Limb (tissue), 2 donors: ENCODE results near the gene ZYX.

ENCODE experiments used
- DNase-seq, 2 donors: peaks; one replicate each; pipeline ENCODE4 v3.0.0-alpha.2; 2016; ENCODE audit errors: extremely low spot score in 2 of 2

ZYX gene

GRCh38 chr7:143380646-143381426 is at the start of gene ZYX:
Gene ZYX, plus strand, starts transcription at chr7:143381345. Its CDS starts 227 bp downstream, at chr7:143381572.
- DNase-seq: peak; percentile 96 to 97

- DNase-seq: no peak
Measured at GRCh38 chr7:143334244-143334643, 46.9 kb upstream of the ZYX start.

DNA sequence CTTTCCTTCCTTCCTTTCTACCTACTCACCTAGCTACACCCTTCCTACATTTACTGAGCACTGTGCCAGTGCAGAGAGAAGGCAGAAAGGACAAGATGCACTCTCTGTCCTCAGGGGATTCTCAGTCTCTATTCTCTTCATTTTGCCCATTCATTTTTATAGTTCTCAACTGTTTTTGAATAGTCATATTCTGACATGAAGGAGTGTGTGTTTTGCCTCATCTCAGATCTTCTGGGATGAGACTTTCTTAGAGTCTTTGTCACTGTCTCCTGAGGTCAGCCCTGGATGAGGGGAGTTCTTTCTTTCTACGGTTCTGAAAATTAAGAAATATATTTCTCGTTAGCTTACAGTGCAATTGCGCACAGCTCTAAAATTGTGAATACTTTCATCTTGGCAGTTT is 43.9 kb upstream of the ZYX start:
- DNase-seq: no peak

GRCh38 chr7:143341842-143342241 is 39.3 kb upstream of the ZYX start:
- no peak for DNase-seq

DNA sequence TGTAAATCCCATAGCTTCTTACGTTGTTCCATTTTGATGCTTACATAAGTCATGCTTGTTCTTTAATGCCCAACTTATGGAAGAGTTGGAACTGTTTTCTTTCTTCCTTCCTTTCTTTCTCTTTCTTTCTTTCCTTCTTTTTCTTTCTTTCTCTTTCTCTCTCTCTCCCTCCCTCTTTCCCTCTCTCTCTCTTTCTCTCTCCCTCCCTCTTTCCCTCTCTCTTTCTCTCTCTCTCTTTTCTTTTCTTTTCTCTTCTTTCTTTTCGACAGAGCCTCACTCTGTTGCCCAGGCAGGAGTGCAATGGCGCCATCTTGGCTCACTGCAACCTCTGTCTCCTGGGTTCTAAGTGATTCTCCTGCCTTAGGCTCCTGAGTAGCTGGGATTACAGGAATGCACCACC is 37.5 kb upstream of the ZYX start:
- no peak for DNase-seq

- peak; percentile 8 to 67 for DNase-seq
Measured at GRCh38 chr7:143345428-143345900, 35.7 kb upstream of the ZYX start.

GRCh38 chr7:143346018-143346417 is 35.1 kb upstream of the ZYX start:
- no peak for DNase-seq

GRCh38 chr7:143347950-143348349 is 33.2 kb upstream of the ZYX start:
- no peak for DNase-seq

DNA sequence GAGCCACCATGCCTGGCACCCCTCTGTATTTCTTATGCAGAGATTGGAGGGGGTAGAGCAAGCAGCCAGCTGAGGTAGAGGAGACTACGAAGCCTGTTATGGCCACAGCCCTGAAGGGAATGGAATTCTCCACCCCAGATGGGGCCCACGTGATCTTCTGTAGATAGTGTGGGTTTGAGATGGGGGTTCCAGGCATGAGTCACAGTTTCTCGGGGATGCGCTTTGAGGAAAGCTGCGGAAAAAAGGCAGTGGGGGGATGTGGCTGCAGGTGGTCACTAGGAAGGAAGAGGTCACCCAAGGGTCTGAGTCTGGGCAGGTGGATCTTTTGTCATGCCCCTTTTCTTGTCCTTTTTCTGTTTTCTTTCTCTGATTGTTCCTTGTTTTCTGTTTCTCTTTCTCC is 30.1 kb upstream of the ZYX start:
- DNase-seq: no peak

DNA sequence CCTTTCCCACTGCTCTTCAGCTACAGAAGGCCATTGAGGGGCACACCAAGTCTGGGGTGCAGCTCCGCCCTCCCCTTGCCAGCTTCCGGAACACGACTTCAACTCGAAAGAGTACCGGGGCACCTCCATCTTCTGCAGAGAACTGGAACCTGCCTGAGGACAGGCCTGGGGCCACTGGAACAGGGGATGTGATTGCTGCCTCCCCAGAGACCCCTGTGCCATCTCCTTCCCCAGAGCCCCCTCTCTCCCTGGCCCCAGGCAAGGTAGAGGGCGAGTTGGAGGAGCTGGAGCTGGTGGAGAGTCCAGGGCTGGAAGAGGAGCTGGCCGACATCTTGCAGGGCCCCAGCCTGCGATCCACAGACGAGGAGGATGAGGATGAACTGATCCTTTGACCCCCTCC is 29.6 kb upstream of the ZYX start:
- no peak for DNase-seq

GRCh38 chr7:143352531-143353002 is 28.6 kb upstream of the ZYX start:
- no peak for DNase-seq

DNA sequence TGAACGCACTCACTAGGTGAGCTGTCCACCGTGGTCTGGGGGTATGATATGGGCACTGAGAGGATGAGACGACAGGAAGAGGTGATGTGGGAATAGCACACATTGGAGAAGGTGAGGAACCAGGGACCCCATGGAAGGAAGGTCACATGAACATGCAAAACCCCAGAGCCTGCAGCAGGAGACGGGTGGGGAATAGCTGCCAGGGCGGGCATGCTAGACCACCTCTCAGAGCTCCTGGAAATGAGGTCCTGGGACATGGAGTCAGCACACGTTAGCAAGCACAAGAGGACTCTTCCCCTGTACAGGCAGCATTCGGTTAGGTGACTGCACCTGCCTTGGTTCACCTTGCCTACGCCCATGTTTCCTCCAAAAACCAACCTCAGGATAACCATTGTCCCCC is 26.8 kb upstream of the ZYX start:
- DNase-seq: no peak

DNA sequence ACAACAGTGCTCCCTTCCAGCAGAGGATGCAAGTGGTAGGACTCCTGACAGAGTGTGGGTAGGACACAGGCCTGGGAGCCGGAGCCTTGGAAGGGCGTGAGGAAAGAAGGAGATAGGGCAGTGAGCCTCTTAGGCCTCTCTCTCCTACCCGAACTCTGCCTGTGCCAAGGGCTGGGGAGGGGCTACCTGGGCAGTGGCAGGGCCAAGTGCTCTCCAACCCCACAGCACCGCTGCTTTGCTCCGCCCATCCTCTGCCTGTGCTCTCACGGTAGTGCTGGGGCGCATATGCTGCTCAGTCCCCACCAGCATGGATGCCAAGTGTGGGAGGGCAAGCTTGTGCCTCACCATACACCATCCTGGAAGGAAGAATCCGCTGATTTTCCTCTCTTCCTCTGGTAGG is 26.2 kb upstream of the ZYX start:
- DNase-seq: no peak

DNA sequence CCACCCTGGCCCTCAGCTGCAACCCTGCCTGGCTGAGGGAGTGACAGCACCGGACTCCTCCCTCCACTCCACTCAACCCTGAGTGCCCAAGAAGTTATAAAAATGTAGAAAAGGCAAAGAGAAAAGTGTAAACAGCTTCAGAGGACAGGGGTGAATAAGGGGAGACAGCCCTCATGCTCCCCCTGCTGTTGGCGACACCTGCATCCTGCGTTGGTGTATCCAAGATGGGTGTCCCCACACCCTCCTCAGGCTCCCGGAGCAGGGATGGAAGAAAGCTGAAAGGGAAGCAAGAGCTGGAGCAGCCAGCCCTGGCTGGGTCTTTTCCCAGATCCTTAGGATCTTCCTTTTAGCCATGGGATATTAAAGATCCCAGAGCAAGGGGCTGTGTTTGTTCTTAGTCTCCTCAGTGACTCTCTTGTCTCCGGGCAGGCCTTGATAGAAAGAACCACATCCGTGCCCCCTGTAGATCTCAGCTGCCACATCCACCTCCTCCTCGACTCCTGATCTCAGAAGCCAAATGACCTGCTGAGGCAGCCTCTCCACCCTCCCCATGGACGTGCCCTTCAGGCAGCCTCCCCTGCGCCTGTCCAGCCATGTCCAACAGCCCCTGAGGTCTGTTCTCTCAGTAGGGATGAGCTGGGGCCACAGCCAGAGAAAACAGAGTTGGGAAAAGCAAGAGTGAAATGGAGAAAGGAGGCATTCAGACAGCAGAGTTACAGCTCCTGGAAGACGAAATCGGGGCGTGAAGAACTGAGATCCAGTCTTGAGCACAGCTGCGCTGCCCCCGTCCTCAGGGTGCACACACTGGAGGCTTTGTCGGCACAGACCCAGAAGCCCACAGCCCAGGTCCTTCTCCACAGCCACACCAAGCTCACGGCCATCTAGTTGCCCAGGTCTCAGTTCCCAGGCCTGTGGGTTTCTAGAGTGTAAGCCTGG is 25.4 kb upstream of the ZYX start:
- no peak for DNase-seq

DNA sequence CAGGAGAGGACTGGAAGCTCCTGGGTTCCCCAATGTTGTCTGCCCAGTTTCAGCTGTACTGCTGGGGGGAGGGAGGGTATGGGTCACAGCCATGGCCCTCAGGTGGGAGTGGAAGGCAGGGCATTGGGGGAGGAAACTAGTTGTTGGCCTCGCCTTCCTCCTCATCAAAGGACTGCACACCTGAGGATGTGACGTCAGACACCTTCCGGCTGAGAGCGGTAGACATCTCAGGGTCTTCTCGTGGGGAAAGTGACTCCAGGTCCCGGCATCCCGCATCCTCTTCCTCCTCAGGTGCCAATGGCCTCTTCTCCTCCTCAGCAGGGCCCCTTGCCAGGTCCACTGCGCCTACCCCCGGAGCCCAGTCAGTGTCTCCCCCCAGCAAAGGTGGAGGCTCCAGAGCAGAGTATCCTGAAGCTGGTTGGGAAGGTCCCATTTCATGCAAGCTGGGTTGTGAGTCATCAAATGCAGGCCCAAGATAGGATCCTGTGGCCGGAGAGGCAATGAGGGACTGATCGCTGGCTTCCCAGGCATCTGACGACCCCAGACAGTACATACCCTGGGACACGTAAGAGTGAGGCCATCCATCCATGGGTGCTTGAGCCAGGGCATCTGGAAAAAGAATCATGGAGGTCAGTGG is 24.6 kb upstream of the ZYX start:
- no peak for DNase-seq

DNA sequence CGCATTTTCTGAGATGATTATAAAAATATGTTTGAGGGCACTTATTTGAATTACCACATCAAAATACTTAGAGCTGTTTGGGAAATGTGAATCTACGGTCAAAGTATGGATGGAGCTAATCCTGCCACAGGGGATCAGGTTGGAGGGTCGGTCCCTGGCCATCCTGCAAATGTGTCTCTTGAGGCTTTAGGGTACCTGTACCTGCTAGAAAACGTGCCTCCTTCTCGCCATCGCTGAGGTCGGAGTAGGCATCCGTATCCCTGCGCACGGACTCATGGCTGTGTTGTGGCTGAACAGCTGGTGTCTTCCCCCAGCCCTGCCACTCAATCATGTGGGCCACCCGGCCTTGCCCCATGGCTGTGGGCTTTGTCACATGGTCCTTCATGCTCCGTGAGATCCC is 22.5 kb upstream of the ZYX start:
- no peak for DNase-seq

DNA sequence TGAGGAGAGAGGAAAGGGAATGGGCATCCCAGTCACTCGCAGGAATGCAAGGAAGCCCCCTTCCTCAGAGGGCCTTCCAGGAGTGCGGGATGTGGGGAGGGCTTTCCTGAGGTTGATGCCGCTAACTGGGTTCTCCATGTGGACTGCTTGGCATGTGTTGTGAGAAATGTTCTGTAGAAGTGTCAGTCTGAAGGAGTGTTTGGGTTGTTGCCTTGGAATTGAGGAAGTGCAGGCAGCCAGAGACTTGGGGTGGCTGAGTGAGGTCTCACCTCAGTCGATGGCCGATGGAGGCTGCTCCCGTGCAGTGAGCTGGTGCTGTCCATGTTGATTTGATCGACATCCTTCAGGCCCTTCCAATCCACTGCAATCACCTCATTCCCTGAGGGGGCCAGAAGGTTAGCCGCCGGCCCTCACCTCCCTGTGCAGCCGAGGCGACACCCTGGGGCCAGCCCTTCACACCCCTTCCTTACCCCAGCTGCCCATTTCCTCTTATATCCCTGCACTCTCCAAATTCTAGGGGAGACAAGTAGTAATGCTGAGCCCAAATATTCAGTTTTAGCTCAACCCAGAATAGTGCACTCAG is 21.3 kb upstream of the ZYX start:
- no peak for DNase-seq

GRCh38 chr7:143360788-143361551 is 20.2 kb upstream of the ZYX start:
- peak in 1 of 2 donors; percentile 58 for DNase-seq

GRCh38 chr7:143361552-143362130 is 19.5 kb upstream of the ZYX start:
- DNase-seq: peak in 1 of 2 donors; percentile 50
